Nephron (organoid): ENCODE data around the gene ABLIM1.
A peak's percentile ranks its signal among the peaks of the same experiment; 100 is the strongest.

Experiments
- H3K27ac Mint-ChIP-seq, 3 experiments: 2 replicates each; pipeline ENCODE4 v1.8.0; 2020; ENCODE audit warnings: mixed read lengths in 3 of 3, mild to moderate bottlenecking in 2 of 3, moderate library complexity in 1 of 3
- H3K27me3 Mint-ChIP-seq: 2 replicates; pipeline ENCODE4 v1.8.0; 2021; ENCODE audit warnings: low read depth, mild to moderate bottlenecking, moderate library complexity, mixed read lengths
- H3K36me3 Mint-ChIP-seq: 2 replicates; pipeline ENCODE4 v1.8.0; 2020; ENCODE audit warnings: low read depth, mixed read lengths
- H3K4me1 Mint-ChIP-seq: 2 replicates; pipeline ENCODE4 v1.8.0; 2020; ENCODE audit warnings: mixed read lengths
- H3K4me3 Mint-ChIP-seq, 3 experiments: 2 replicates each; pipeline ENCODE4 v1.8.0; 2020; ENCODE audit warnings: mild to moderate bottlenecking in 3 of 3, mixed read lengths in 3 of 3, moderate library complexity in 2 of 3
- H3K9me3 Mint-ChIP-seq: 2 replicates; pipeline ENCODE4 v1.8.0; 2020; ENCODE audit warnings: mixed read lengths
- TF ChIP-seq, protein P1 (sequence below), 3 experiments: fragments of 200-600 bp; sonication (generic); IDR thresholded peaks; one replicate each; pipeline ENCODE4 v1.5.0; 2021; ENCODE audit warnings: antibody characterized with exemption in 3 of 3; ENCODE audit not compliant: unreplicated experiment in 3 of 3

Gene ABLIM1

GRCh38 chr10:114665873-114666272 is 7.8 kb upstream of the ABLIM1 start:
- Mint-ChIP-seq H3K27me3 (peaks cover 7% of the 10 kb centered on the region), H3K4me3 (no peak overlapping the region), H3K9me3 (peaks cover 6% of the 10 kb centered on the region), H3K36me3 (no peaks in the 10 kb centered on the region), H3K27ac (no peak overlapping the region), H3K4me1 (peaks cover 21% of the 10 kb centered on the region)
- TF ChIP-seq, protein P1, sequence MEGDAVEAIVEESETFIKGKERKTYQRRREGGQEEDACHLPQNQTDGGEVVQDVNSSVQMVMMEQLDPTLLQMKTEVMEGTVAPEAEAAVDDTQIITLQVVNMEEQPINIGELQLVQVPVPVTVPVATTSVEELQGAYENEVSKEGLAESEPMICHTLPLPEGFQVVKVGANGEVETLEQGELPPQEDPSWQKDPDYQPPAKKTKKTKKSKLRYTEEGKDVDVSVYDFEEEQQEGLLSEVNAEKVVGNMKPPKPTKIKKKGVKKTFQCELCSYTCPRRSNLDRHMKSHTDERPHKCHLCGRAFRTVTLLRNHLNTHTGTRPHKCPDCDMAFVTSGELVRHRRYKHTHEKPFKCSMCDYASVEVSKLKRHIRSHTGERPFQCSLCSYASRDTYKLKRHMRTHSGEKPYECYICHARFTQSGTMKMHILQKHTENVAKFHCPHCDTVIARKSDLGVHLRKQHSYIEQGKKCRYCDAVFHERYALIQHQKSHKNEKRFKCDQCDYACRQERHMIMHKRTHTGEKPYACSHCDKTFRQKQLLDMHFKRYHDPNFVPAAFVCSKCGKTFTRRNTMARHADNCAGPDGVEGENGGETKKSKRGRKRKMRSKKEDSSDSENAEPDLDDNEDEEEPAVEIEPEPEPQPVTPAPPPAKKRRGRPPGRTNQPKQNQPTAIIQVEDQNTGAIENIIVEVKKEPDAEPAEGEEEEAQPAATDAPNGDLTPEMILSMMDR (IDR thresholded peaks at IDR 0.05; ENCODE audit: unreplicated experiment in 3 of 3), result no peak

- H3K27me3 Mint-ChIP-seq, result peaks cover 7% of the 10 kb centered on the region
Measured at GRCh38 chr10:114665406-114665805, 7.3 kb upstream of the ABLIM1 start.

DNA sequence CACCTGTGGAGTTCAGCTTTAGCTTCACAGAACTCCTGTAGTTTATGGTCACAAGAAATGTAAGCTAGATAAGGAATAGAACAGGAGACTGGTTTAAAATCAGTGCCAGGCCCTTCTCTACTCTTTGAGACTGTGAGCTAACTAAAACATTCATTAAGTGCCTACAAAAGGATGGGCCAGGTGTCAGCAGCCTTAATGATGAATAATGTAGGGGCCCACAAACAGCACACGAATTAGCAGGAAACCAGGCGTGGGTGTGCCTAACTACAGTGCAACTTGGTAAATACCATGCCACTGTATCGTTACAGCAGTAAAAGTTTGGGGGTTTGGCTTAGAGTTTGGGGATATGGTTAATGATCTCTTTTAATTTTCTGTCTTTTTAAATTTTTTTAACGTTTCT is 6.1 kb upstream of the ABLIM1 start:
- H3K27ac Mint-ChIP-seq, result peak overlapping the region in 2 of 3 experiments; percentile 17 to 31
- no peaks in the 10 kb centered on the region for H3K36me3 Mint-ChIP-seq
- H3K4me1 Mint-ChIP-seq, result peaks cover 21% of the 10 kb centered on the region
- H3K9me3 Mint-ChIP-seq, result peaks cover 6% of the 10 kb centered on the region
- H3K27me3 Mint-ChIP-seq, result peaks cover 7% of the 10 kb centered on the region
- no peak overlapping the region for H3K4me3 Mint-ChIP-seq
- TF ChIP-seq, protein P1 (IDR thresholded peaks at IDR 0.05; ENCODE audit: unreplicated experiment in 3 of 3), result no peak

More at GRCh38 chr10:114665406-114665805, 7.3 kb upstream of the ABLIM1 start:
- Mint-ChIP-seq H3K4me1 (peaks cover 21% of the 10 kb centered on the region), H3K4me3 (no peak overlapping the region), H3K9me3 (peaks cover 6% of the 10 kb centered on the region), H3K27ac (peak overlapping the region in 1 of 3 experiments; percentile 4), H3K36me3 (no peaks in the 10 kb centered on the region)
- TF ChIP-seq, protein P1 (IDR thresholded peaks at IDR 0.05; ENCODE audit: unreplicated experiment in 3 of 3), result no peak

GRCh38 chr10:114663626-114664025 is 5.6 kb upstream of the ABLIM1 start:
- TF ChIP-seq, protein P1 (IDR thresholded peaks at IDR 0.05; ENCODE audit: unreplicated experiment in 3 of 3), result no peak
- no peak overlapping the region for H3K4me3 Mint-ChIP-seq
- peaks cover 21% of the 10 kb centered on the region for H3K4me1 Mint-ChIP-seq
- peaks cover 7% of the 10 kb centered on the region for H3K27me3 Mint-ChIP-seq
- H3K36me3 Mint-ChIP-seq, result no peaks in the 10 kb centered on the region
- H3K9me3 Mint-ChIP-seq, result peaks cover 6% of the 10 kb centered on the region
- H3K27ac Mint-ChIP-seq, result peak overlapping the region in 2 of 3 experiments; percentile 23 to 31

DNA sequence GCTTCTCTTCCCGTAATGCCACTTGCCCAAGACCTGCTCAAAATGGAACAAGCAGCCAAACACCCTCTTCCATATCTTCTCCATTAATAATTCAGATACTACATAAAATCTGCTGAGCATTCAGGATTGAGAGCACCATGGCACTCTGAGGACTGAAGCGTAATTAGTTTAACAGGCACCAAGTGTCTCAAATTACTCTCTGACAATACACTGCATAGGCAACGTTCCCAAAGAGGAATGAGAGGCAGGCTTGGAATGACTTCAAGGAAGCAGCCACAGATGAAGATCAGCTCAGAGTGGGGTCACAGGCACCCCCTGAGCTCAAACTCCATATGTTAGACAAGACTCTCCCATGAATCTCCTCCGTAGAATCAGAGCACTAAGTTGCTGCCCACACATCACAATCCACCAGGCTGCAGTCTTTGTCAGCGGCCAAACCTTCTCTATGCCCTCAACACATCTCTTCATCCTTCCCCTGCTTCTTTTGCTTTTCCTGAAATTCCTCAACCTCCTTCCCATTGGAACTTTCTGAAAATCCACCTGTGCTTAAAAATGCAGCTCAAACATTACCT is 4.7 kb upstream of the ABLIM1 start:
- Mint-ChIP-seq H3K36me3 (no peaks in the 10 kb centered on the region), H3K27ac (peak overlapping the region in 1 of 3 experiments; percentile 23), H3K4me1 (peaks cover 21% of the 10 kb centered on the region), H3K4me3 (no peak overlapping the region), H3K9me3 (peaks cover 3% of the 10 kb centered on the region), H3K27me3 (peaks cover 4% of the 10 kb centered on the region)
- TF ChIP-seq, protein P1 (IDR thresholded peaks at IDR 0.05; ENCODE audit: unreplicated experiment in 3 of 3), result no peak

GRCh38 chr10:114661212-114661880 is 3.3 kb upstream of the ABLIM1 start:
- Mint-ChIP-seq H3K27me3 (no peaks in the 10 kb centered on the region), H3K4me3 (no peak overlapping the region), H3K4me1 (peaks cover 26% of the 10 kb centered on the region), H3K27ac (no peak overlapping the region), H3K36me3 (no peaks in the 10 kb centered on the region), H3K9me3 (no peaks in the 10 kb centered on the region)
- TF ChIP-seq, protein P1 (IDR thresholded peaks at IDR 0.05; ENCODE audit: unreplicated experiment in 3 of 3), result no peak
